ENCODE measurements around the gene CPXM2.

CPXM2 gene

DNA sequence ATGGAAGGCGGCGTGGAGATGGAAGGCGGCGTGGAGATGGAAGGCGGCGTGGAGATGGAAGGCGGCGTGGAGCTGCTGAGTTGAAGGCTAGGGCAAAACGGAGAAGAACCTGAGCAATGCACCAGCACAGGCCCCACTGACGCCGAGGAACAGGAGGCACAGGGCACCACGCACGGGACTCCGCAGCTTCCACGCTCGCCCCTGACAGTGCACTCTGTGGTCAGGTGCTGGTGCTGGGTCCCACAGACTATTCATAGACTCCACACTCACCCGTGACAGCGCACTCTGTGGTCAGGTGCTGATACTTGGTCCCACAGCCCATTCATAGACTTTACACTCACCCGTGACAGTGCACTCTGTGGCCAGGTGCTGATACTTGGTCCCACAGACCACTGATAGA is 34.0 kb downstream of the CPXM2 start:
- Histone ChIP-seq H3K4me3 (replicated peaks; ENCODE audit: insufficient read depth, low read length) (no peak overlapping the region), H3K27ac (replicated peaks) (no peak overlapping the region), H3K27me3 (ENCODE audit: insufficient read depth, poor library complexity, severe bottlenecking) (no peaks in the 10 kb centered on the region)
- DNase-seq (ENCODE audit: low read depth in 1 of 2, low spot score in 1 of 2), result no peak
- TF ChIP-seq POLR2AphosphoS5 (IDR thresholded peaks at IDR 0.05; ENCODE audit: low read depth) (no peak), GABPA (IDR thresholded peaks at IDR 0.05; ENCODE audit: low read depth) (no peak)
- TF ChIP-seq, protein P1, sequence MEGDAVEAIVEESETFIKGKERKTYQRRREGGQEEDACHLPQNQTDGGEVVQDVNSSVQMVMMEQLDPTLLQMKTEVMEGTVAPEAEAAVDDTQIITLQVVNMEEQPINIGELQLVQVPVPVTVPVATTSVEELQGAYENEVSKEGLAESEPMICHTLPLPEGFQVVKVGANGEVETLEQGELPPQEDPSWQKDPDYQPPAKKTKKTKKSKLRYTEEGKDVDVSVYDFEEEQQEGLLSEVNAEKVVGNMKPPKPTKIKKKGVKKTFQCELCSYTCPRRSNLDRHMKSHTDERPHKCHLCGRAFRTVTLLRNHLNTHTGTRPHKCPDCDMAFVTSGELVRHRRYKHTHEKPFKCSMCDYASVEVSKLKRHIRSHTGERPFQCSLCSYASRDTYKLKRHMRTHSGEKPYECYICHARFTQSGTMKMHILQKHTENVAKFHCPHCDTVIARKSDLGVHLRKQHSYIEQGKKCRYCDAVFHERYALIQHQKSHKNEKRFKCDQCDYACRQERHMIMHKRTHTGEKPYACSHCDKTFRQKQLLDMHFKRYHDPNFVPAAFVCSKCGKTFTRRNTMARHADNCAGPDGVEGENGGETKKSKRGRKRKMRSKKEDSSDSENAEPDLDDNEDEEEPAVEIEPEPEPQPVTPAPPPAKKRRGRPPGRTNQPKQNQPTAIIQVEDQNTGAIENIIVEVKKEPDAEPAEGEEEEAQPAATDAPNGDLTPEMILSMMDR (IDR thresholded peaks at IDR 0.05; ENCODE audit: insufficient read depth, low read length), result no peak

DNA sequence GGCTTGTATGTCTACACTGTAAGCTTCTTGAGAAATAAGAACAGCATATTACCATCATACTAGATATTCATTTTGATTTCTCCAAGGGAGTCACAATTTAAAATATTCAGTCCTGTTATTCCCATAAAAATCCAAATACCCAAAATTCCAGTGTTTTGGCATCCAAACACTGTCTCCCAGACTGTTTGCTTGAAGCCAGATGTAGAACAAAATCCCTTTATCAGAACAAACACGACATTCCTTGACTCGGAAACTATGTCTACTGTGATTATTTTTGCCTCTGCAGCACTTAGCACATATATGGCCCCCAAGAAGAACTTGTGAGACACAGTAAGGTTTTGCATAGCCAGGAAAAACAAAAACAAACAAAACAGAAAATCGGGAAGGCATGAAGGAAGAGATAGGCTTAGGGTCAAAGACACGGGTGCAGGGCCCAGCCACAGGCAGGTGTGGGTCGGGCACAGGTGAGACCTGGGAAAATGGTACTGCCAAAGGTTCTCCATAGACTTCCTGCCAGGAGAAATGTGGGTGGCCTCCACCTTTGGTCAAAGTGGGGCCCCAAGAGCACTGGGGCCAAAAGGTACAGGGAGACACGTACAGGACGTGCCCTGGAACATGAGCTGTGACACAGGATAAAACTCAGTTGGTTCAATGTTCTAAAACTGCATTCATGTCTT is 36.5 kb downstream of the CPXM2 start:
- TF ChIP-seq SPI1 (IDR thresholded peaks at IDR 0.05; ENCODE audit: borderline replicate concordance, low read depth) (no peak), POLR2AphosphoS5 (IDR thresholded peaks at IDR 0.05; ENCODE audit: low read depth) (no peak), GABPA (IDR thresholded peaks at IDR 0.05; ENCODE audit: low read depth) (no peak)
- TF ChIP-seq, protein P1 (IDR thresholded peaks at IDR 0.05; ENCODE audit: insufficient read depth, low read length), result no peak
- TF ChIP-seq, protein P2, sequence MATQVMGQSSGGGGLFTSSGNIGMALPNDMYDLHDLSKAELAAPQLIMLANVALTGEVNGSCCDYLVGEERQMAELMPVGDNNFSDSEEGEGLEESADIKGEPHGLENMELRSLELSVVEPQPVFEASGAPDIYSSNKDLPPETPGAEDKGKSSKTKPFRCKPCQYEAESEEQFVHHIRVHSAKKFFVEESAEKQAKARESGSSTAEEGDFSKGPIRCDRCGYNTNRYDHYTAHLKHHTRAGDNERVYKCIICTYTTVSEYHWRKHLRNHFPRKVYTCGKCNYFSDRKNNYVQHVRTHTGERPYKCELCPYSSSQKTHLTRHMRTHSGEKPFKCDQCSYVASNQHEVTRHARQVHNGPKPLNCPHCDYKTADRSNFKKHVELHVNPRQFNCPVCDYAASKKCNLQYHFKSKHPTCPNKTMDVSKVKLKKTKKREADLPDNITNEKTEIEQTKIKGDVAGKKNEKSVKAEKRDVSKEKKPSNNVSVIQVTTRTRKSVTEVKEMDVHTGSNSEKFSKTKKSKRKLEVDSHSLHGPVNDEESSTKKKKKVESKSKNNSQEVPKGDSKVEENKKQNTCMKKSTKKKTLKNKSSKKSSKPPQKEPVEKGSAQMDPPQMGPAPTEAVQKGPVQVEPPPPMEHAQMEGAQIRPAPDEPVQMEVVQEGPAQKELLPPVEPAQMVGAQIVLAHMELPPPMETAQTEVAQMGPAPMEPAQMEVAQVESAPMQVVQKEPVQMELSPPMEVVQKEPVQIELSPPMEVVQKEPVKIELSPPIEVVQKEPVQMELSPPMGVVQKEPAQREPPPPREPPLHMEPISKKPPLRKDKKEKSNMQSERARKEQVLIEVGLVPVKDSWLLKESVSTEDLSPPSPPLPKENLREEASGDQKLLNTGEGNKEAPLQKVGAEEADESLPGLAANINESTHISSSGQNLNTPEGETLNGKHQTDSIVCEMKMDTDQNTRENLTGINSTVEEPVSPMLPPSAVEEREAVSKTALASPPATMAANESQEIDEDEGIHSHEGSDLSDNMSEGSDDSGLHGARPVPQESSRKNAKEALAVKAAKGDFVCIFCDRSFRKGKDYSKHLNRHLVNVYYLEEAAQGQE (IDR thresholded peaks at IDR 0.05; ENCODE audit: insufficient replicate concordance, low read depth), result no peak
- DNase-seq (ENCODE audit: low read depth in 1 of 2, low spot score in 1 of 2), result no peak
- Histone ChIP-seq H3K27me3 (ENCODE audit: insufficient read depth, poor library complexity, severe bottlenecking) (no peaks in the 10 kb centered on the region), H3K4me3 (replicated peaks; ENCODE audit: insufficient read depth, low read length) (no peak overlapping the region), H3K27ac (replicated peaks) (no peak overlapping the region)

DNA sequence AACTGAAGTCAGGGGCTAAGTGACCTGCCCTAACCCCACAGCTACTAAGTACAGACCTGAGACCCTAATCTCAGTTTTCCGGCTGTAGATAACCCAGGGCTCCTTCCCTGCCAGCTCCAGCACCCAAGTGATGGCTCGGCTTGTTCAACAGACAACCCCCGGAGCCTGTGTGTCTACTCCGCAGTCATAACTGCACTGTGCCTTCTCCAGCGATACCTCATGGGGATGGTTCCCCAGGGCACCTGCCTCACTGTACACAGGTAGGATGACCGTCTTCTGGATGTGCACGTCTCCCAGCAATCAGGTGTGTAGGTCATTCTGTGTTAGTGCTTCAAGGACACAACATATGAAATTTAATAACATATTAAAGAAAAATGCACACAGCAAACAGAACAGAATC is 37.1 kb downstream of the CPXM2 start:
- Histone ChIP-seq H3K27me3 (ENCODE audit: insufficient read depth, poor library complexity, severe bottlenecking) (no peaks in the 10 kb centered on the region), H3K4me3 (replicated peaks; ENCODE audit: insufficient read depth, low read length) (no peak overlapping the region)

More for the DNA sequence above, 37.1 kb downstream of the CPXM2 start:
- H3K27ac ChIP-seq (replicated peaks), result no peak overlapping the region
- TF ChIP-seq SPI1 (IDR thresholded peaks at IDR 0.05; ENCODE audit: borderline replicate concordance, low read depth) (no peak), POLR2AphosphoS5 (IDR thresholded peaks at IDR 0.05; ENCODE audit: low read depth) (no peak), GABPA (IDR thresholded peaks at IDR 0.05; ENCODE audit: low read depth) (no peak)
- TF ChIP-seq, protein P2 (IDR thresholded peaks at IDR 0.05; ENCODE audit: insufficient replicate concordance, low read depth), result no peak
- TF ChIP-seq, protein P1 (IDR thresholded peaks at IDR 0.05; ENCODE audit: insufficient read depth, low read length), result no peak
- DNase-seq (ENCODE audit: low read depth in 1 of 2, low spot score in 1 of 2), result no peak
